Activated CD8-positive, alpha-beta T cell treated with anti-CD3 and anti-CD28 coated beads, Interleukin-2, amount 10 ng/mL, durations not matched to agents 7 days and 5 days (primary cell): ENCODE results near the gene SIRT3. TPM values are rescaled to one million over a fixed set of nuclear protein-coding genes. Genes with fewer than 3 reads are reported as not detected.
"Not testable (repeated sequence)": the region's sequence is repeated elsewhere in the genome, so short reads cannot be mapped to it uniquely, and the experiment has no call there.

Experiments used
- ATAC-seq: fragments of 150-1000 bp; cut with Tn5 transposase; one replicate; pipeline ENCODE4 v1.10.0; 2021; ENCODE audit warnings: moderate library complexity
- CTCF ChIA-PET: fragments of 350-600 bp; sonication (Branson Sonifier 250); formaldehyde crosslinking; loops from one replicate; lab custom pipeline; 2021; ENCODE audit warnings: antibody characterized with exemption; lab: Charles Lee
- POLR2A ChIA-PET: fragments of 350-600 bp; sonication (Branson Sonifier 250); formaldehyde crosslinking; loops from one replicate; lab custom pipeline; 2021; ENCODE audit warnings: antibody characterized with exemption; lab: Charles Lee
- DNase-seq: peaks from one replicate; pipeline ENCODE4 v3.0.0-alpha.2; 2020
- H3K27ac Mint-ChIP-seq: one replicate; pipeline ENCODE4 v1.8.0; 2021; ENCODE audit warnings: mild to moderate bottlenecking, mixed read lengths
- H3K27me3 Mint-ChIP-seq: one replicate; pipeline ENCODE4 v1.8.0; 2021; ENCODE audit warnings: low read depth, mixed read lengths
- H3K36me3 Mint-ChIP-seq: one replicate; pipeline ENCODE4 v1.8.0; 2021; ENCODE audit warnings: low read depth, mixed read lengths
- H3K4me1 Mint-ChIP-seq: one replicate; pipeline ENCODE4 v1.8.0; 2021; ENCODE audit warnings: low read depth, mixed read lengths
- H3K4me3 Mint-ChIP-seq: one replicate; pipeline ENCODE4 v1.8.0; 2021; ENCODE audit warnings: mild to moderate bottlenecking, mixed read lengths
- H3K9me3 Mint-ChIP-seq: one replicate; pipeline ENCODE4 v1.8.0; 2022; ENCODE audit warnings: mixed read lengths; ENCODE audit not compliant: insufficient read depth
- total RNA-seq, 2 experiments: library from RNA; stranded (reverse); gene quantifications; one replicate each; pipeline ENCODE4 v1.2.3, GENCODE V29; 2021

Gene SIRT3
- total RNA-seq, 2 experiments from 2014 or later: 13.1 to 15.0 TPM

DNA sequence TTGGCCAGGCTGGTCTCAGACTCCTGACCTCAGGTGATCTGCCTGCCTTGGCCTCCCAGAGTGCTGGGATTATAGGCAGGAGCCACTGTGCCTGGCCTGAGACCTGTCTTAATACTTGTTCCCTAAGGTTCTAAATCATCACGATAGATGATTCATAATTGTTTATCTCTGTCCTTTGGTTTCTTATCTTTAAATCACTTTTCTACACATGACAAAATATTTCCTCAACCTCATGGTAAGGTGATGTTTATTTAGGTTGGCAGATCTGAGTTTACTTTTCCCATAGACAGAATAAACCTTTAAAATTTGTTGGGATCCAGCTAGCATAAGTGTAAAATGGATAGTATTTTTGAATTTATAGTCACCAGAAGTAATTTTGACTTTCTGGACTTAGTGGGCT, 4.2 kb upstream of the SIRT3 start:
- no peaks in the 10 kb centered on the region for H3K27me3 Mint-ChIP-seq
- H3K4me3 Mint-ChIP-seq: no peak overlapping the region
- H3K9me3 Mint-ChIP-seq: no peaks in the 10 kb centered on the region
- DNase-seq: no peak
- peaks cover 49% of the 10 kb centered on the region for H3K36me3 Mint-ChIP-seq
- no peak overlapping the region for H3K27ac Mint-ChIP-seq
- POLR2A ChIA-PET: interaction anchor here (0.6 to 1.7 kb wide), 2 partner anchors 28 to 467 kb away, joined by 3 to 4 read pairs; no protein-coding TSS in a partner anchor
- ATAC-seq: no peak
- CTCF ChIA-PET: interaction anchor here (1.0 to 7.2 kb wide), 2 partner anchors 10 to 47 kb away, joined by 4 to 86 read pairs; no protein-coding TSS in a partner anchor
- peaks cover 60% of the 10 kb centered on the region for H3K4me1 Mint-ChIP-seq

DNA sequence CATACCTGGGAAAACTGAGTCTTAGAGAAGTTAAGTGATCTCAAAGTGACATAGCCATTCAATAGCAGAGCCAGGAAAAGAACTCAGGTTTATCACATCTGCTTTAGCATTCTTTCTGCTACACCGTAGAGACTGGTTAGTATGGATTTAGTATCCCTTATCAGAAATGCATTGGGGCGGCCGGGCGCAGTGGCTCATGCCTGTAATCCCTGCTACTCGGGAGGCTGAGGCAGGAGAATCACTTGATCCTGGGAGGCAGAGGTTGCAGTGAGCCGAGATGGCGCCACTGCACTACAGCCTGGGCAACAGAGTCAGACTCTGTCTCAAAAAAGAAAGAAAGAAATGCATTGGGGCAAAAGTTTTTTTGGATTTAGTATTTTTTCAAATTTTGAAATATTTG, 2.2 kb upstream of the SIRT3 start:
- not testable (repeated sequence) for H3K9me3 Mint-ChIP-seq, ATAC-seq, H3K27me3 Mint-ChIP-seq, DNase-seq
- H3K4me3 Mint-ChIP-seq: peak overlapping the region; percentile 99
- POLR2A ChIA-PET: interaction anchor here (1.7 to 2.7 kb wide), 4 partner anchors 13 to 31 kb away, joined by 4 to 16 read pairs (median 12); partner anchors contain the start of genes BET1L and RIC8A
- CTCF ChIA-PET: interaction anchor here (1.0 to 7.2 kb wide), 6 partner anchors 8 to 281 kb away, joined by 3 to 86 read pairs (median 6); partner anchors contain the start of genes BET1L and RIC8A
- H3K27ac Mint-ChIP-seq: peak overlapping the region; percentile 19
- H3K36me3 Mint-ChIP-seq: peaks cover 34% of the 10 kb centered on the region
- H3K4me1 Mint-ChIP-seq: peaks cover 55% of the 10 kb centered on the region

DNA sequence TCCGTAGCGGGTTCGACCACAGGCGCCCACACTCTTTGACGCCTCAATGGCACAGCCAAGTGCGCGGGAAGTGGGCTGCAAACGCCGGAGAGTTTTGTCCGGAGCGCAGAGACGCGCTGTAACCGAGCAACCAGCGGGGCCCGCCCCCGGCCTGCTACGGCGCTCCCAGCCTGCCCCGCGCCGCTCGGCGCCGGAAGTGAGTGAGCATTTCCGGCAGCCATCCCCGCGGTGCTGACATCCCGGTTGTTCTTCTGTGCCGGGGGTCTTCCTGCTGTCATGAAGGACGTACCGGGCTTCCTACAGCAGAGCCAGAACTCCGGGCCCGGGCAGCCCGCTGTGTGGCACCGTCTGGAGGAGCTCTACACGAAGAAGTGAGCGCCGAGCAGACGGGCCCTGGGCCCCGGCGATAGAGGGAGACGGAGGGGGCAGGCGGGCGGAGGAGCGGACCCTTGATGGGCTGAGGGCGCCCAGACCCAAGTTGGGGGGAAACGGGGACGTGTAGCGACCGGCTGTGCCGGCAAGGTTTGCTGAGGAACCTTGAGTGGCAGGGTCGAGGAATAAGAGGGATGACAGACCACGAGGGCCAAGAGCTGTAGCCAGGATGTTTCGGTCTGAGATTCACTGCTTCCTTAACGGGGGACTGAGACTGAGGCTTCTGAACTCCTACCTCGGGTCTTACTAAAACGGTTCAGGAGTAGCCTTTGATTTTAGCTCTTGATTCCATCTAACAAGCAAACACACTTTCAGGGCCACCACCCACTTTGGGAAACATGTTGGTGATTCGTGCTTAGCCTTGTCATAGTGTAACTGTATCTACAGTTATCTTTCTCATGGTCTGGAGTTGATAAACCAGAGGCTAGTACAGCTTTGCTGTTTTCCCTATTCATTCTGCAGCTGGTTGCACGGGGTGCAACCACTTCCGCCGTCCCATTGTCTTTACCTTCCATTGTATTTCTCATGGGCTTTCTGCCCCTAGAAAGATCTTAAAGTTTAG, 929 bp upstream of the SIRT3 start, which contains the start of gene PSMD13:
Gene PSMD13 (plus strand): TSS at position 203 of the 994 bp plus-strand sequence. CDS start 74 bp downstream, at position 277.
- POLR2A ChIA-PET: interaction anchor here (0.6 to 2.7 kb wide), 16 partner anchors 14 to 379 kb away, joined by 3 to 16 read pairs (median 4); partner anchors contain the start of genes BET1L, IRF7 and RIC8A
- Mint-ChIP-seq H3K4me1 (peaks cover 48% of the 10 kb centered on the region), H3K9me3 (no peaks in the 10 kb centered on the region)

DNA sequence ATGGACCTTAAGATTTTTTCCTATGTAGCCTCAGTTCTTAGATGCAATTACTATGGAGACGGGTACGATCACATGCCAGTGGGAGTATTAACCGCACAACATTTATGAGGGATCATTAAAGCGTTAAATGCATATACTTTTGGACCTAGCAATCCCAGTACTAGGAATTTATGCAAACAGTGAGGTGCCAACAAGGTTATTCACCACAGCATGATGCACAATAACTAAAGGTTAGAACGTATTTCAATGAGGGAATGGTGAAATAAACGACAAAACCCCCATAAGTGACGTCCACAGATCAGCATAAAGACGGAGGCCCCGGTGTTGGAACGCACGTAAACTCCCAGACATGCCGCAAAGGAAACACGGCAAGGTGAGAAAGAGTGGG, 539 bp downstream of the SIRT3 start:
- peak; percentile 70 for DNase-seq
- peak overlapping the region; percentile 82 for H3K27ac Mint-ChIP-seq
- no peaks in the 10 kb centered on the region for H3K27me3 Mint-ChIP-seq
- peak overlapping the region; percentile 85 for H3K4me3 Mint-ChIP-seq
- POLR2A ChIA-PET: interaction anchor here (0.8 to 2.7 kb wide), 2 partner anchors 20 to 29 kb away, joined by 3 to 16 read pairs; partner anchors contain the start of genes BET1L and RIC8A
- peak; percentile 22 for ATAC-seq
- no peaks in the 10 kb centered on the region for H3K9me3 Mint-ChIP-seq
- CTCF ChIA-PET: interaction anchor here (1.6 kb wide), 1 partner anchor 15 kb away, joined by 9 read pairs; no protein-coding TSS in a partner anchor
- peaks cover 38% of the 10 kb centered on the region for H3K4me1 Mint-ChIP-seq
- peaks cover 14% of the 10 kb centered on the region for H3K36me3 Mint-ChIP-seq

More for the DNA sequence above, 929 bp upstream of the SIRT3 start, which contains the start of gene PSMD13:
- H3K36me3 Mint-ChIP-seq: peaks cover 25% of the 10 kb centered on the region
- CTCF ChIA-PET: interaction anchor here (0.8 to 7.2 kb wide), 11 partner anchors 10 to 282 kb away, joined by 3 to 86 read pairs (median 3); partner anchors contain the start of genes BET1L and RIC8A
- H3K27ac Mint-ChIP-seq: peak within 1 kb of the TSS; percentile 99
- ATAC-seq: peak; percentile 87
- H3K27me3 Mint-ChIP-seq: no peaks in the 10 kb centered on the region
- peak; percentile 92 for DNase-seq
- peak within 1 kb of the TSS; percentile 99 for H3K4me3 Mint-ChIP-seq

DNA sequence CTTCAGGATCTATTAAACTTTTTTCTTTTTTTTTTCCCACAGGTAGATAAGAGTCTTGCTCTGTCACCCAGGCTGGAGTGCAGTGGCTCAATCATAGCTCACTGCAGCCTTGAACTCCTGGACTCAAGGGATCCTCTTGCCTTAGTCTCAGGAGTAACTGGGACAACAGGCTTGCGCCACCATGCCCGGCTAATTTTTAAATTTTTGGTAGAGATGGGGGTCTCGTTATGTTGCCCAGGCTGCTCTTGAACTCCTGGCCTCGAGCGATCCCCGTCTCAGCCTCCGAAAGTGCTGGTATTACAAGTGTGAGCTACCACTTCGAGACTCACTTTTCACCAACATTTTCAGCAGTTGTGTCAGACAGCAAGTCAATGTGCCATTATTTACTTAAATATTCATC, 962 bp downstream of the SIRT3 start:
- CTCF ChIA-PET: interaction anchor here (0.7 to 1.6 kb wide), 3 partner anchors 16 to 28 kb away, joined by 3 to 9 read pairs (median 4); partner anchors contain the start of gene BET1L
- Mint-ChIP-seq H3K27ac (peak overlapping the region; percentile 82), H3K27me3 (no peaks in the 10 kb centered on the region), H3K9me3 (no peaks in the 10 kb centered on the region), H3K4me3 (peak overlapping the region; percentile 85), H3K36me3 (peaks cover 14% of the 10 kb centered on the region), H3K4me1 (peaks cover 35% of the 10 kb centered on the region)
- POLR2A ChIA-PET: interaction anchor here (0.6 to 0.8 kb wide), 2 partner anchors 19 to 31 kb away, joined by 3 to 4 read pairs; no protein-coding TSS in a partner anchor
- no peak for DNase-seq
- ATAC-seq: no peak

DNA sequence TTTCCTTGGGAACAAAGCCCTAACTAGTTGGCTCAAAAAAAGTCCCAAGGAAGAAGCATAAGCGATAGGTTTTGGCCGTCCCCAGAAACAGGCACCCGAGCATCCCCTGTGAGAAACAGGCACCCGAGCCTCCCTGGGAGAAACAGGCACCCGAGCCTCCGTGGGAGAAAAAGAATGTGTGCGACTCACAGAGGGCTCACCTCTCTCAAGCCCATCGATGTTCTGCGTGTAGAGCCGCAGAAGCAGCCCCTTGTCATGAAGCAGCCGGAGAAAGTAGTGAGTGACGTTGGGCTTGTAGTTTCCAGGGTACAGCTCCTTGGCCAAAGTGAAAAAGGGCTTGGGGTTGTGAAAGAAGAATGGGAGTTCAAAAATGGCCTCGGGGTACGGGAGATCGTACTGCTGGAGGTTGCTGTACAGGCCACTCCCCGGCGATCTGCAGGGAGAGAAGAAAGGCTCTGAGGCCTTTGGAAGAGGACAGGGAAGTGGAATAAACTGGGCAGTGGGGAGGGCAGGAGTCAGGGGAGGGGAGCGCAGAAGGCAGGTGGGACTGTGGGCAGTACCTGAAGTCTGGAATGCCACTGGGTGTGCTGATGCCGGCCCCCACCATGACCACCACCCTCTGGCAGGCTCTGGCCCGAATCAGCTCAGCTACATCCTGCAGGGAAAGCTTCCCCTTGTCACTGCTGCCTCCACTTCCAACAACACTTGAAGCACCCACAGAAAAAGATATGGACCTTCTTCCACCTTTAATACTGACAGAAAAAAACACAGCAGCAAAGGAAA, 3.2 kb downstream of the SIRT3 start:
- Mint-ChIP-seq H3K9me3 (no peaks in the 10 kb centered on the region), H3K36me3 (peaks cover 5% of the 10 kb centered on the region), H3K4me1 (peaks cover 19% of the 10 kb centered on the region), H3K4me3 (no peak overlapping the region), H3K27ac (no peak overlapping the region), H3K27me3 (no peaks in the 10 kb centered on the region)
- ChIA-PET POLR2A (no interaction called here), CTCF (no interaction called here)
- DNase-seq (no peak), ATAC-seq (no peak)

DNA sequence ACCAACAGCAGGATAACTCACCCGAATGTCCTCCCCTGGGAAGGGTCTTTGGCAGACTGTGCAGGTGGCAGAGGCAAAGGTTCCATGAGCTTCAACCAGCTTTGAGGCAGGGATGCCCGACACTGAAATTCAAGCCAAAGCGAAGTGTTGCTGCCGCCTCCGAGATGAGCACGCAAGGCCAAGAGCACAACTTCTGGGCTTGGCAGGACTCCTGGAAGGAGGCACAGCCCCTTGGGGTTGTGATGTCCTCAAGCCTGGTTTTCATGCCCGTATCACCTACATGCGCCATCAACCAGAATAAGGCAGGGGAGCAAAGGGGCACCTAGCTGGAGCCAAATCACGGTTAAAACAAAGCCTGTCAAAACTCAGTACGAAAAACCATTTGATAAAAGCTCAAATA, 5.7 kb downstream of the SIRT3 start:
- ATAC-seq: no peak

DNA sequence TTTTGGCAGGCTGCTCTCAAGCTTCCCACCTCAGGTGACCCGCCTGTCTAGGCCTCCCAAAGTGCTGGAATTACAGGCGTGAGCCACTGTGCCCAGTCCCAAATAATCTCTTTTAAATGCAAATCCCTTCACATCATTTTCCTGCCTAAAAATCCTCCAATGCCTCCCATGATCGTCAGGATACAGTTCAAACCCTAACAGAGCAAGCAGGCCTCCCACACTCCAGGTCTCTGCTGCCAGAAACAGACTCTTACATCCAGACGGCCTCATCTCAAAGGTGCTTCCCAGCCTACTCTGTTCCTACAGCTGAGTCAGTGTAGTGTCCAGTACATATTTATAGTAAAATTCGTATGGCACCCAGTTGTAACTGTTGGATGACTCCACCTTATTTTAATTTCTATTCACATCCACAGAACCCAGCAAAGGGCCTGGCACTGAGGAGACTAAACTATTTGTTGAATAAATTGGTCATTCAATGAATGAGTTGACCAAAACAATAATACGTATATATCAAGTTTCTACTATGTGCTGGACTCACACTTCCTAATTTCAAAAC, 8.2 kb downstream of the SIRT3 start:
- no peak overlapping the region for H3K27ac Mint-ChIP-seq
- DNase-seq (no peak), ATAC-seq (no peak)
- H3K27me3 Mint-ChIP-seq: no peaks in the 10 kb centered on the region
- peaks cover 3% of the 10 kb centered on the region for H3K36me3 Mint-ChIP-seq
- no peak overlapping the region for H3K4me3 Mint-ChIP-seq
- ChIA-PET POLR2A (interaction anchor here (1.3 kb wide), 1 partner anchor 15 kb away, joined by 3 read pairs; no protein-coding TSS in a partner anchor), CTCF (no interaction called here)
- peaks cover 9% of the 10 kb centered on the region for H3K4me1 Mint-ChIP-seq
- H3K9me3 Mint-ChIP-seq: no peaks in the 10 kb centered on the region

More for the DNA sequence above, 5.7 kb downstream of the SIRT3 start:
- peaks cover 3% of the 10 kb centered on the region for H3K36me3 Mint-ChIP-seq
- CTCF ChIA-PET: interaction anchor here (1.3 to 1.6 kb wide), 4 partner anchors 11 to 23 kb away, joined by 3 to 7 read pairs (median 4); partner anchors contain the start of genes BET1L and RIC8A
- no peaks in the 10 kb centered on the region for H3K9me3 Mint-ChIP-seq
- DNase-seq: no peak
- H3K4me3 Mint-ChIP-seq: no peak overlapping the region
- H3K4me1 Mint-ChIP-seq: peaks cover 17% of the 10 kb centered on the region
- POLR2A ChIA-PET: interaction anchor here (1.3 kb wide), 1 partner anchor 23 kb away, joined by 3 read pairs; the partner anchor contains the start of genes BET1L and RIC8A
- H3K27me3 Mint-ChIP-seq: no peaks in the 10 kb centered on the region
- H3K27ac Mint-ChIP-seq: no peak overlapping the region

DNA sequence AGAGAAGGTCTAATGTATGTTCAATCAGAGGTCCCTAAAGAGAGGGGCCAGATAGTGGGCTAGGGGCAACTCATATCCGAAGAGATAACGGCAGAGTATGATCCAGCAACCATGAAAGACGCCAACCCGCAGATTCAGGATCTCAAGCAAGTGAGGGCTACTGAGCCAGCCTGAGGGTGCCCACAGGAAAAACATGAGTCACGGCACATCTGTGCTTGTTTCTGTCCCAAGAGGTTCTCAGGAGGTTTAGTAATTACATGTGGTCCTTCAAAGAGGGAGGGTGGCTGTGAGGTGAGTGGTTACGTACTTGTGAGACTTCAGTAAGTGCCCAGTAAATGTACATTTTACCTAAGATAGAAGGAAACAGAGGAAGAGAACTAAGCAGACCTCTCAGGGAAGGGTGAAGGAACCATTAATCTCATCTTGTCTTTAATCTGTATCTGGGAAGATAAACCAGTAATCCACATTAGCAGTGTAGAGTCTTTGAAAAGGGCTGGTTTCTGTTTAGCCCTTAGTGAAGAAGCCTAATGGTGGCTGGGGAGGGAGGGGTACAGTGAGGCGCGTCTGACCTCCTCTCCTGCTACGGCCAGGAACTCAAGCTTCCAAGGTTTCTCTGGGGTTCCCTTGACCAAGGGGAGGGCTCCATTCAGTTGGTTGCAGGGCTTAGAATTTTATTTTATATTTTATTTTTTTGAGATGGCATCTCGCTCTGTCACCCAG, 10.2 kb downstream of the SIRT3 start:
- CTCF ChIA-PET: no interaction called here
- Mint-ChIP-seq H3K4me1 (peaks cover 9% of the 10 kb centered on the region), H3K9me3 (no peaks in the 10 kb centered on the region), H3K27me3 (no peaks in the 10 kb centered on the region), H3K27ac (peak overlapping the region; percentile 50), H3K4me3 (no peak overlapping the region), H3K36me3 (peaks cover 3% of the 10 kb centered on the region)
- DNase-seq (no peak), ATAC-seq (no peak)
- POLR2A ChIA-PET: interaction anchor here (1.1 kb wide), 1 partner anchor 19 kb away, joined by 3 read pairs; the partner anchor contains the start of genes BET1L and RIC8A

DNA sequence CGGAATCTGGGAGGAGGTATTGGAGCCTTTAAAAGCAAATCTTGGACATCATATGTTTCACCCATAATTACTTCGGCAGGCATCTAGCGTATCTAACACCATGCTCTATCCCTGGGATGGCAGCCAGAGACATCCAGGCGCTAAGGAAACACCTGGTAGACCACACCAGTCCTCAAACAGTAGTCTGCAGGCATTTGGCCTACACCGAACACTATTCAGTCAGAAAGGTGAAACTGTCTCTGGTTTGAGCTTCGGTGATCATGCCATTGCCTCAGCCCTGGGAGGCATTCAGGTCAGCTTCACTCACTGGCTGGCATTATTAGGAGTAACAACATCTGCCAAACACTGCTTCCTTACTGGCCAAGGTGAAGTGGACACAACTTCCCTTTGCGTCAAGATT, 11.7 kb downstream of the SIRT3 start:
- no peaks in the 10 kb centered on the region for H3K27me3 Mint-ChIP-seq
- H3K9me3 Mint-ChIP-seq: no peaks in the 10 kb centered on the region
- DNase-seq: no peak
- peaks cover 9% of the 10 kb centered on the region for H3K4me1 Mint-ChIP-seq
- no peak overlapping the region for H3K4me3 Mint-ChIP-seq
- ChIA-PET POLR2A (interaction anchor here (1.1 kb wide), 1 partner anchor 17 kb away, joined by 3 read pairs; the partner anchor contains the start of genes BET1L and RIC8A), CTCF (interaction anchor here (1.0 kb wide), 1 partner anchor 17 kb away, joined by 4 read pairs; the partner anchor contains the start of genes BET1L and RIC8A)
- ATAC-seq: no peak
- no peaks in the 10 kb centered on the region for H3K36me3 Mint-ChIP-seq
- no peak overlapping the region for H3K27ac Mint-ChIP-seq
